A673 (cell line): ENCODE data around the gene OPTC. TPM values are rescaled to one million over a fixed set of nuclear protein-coding genes. Genes with fewer than 3 reads are reported as not detected.

Experiments
- BruUV-seq: library from RNA; stranded (reverse); fragments of 400-500 nt; replicated peaks from 2 replicates; lab custom pipeline; 2021; lab: Mats Ljungman, UMichigan
- CTCF ChIA-PET: fragments of 300-600 bp; sonication (Branson Sonifier 250); formaldehyde crosslinking; loops from one replicate; lab custom pipeline; 2022; ENCODE audit warnings: antibody characterized with exemption; lab: Charles Lee
- POLR2A ChIA-PET: fragments of 300-600 bp; sonication (Branson Sonifier 250); formaldehyde crosslinking; loops from one replicate; lab custom pipeline; 2022; ENCODE audit warnings: antibody characterized with exemption; ENCODE audit not compliant: low non-redundant PET; lab: Charles Lee
- DNase-seq: peaks from one replicate; pipeline ENCODE4 v3.0.0-alpha.2; 2015; ENCODE audit warnings: low spot score
- H3K27ac ChIP-seq: fragments of 200-600 bp; sonication (generic); 2 replicates; pipeline ENCODE4 v1.5.1; 2016; ENCODE audit warnings: mixed run types, low read depth, mild to moderate bottlenecking, mixed read lengths, antibody characterized with exemption, low read length; ENCODE audit not compliant: poor library complexity, severe bottlenecking
- H3K27me3 ChIP-seq: fragments of 200-600 bp; sonication (generic); replicated peaks from 2 replicates; pipeline ENCODE4 v1.6.1; 2017; ENCODE audit warnings: mixed run types, low read depth, mild to moderate bottlenecking, mixed read lengths, antibody characterized with exemption, low read length; ENCODE audit not compliant: insufficient read depth, poor library complexity
- H3K36me3 ChIP-seq: fragments of 200-600 bp; sonication (generic); 2 replicates; pipeline ENCODE4 v1.6.1; 2016; ENCODE audit warnings: mixed run types, mild to moderate bottlenecking, mixed read lengths, antibody characterized with exemption, low read length; ENCODE audit not compliant: insufficient read depth, poor library complexity, severe bottlenecking
- H3K4me1 ChIP-seq: fragments of 200-600 bp; sonication (generic); 2 replicates; pipeline ENCODE4 v1.6.1; 2017; ENCODE audit warnings: mixed run types, mild to moderate bottlenecking, mixed read lengths, antibody characterized with exemption, low read length; ENCODE audit not compliant: insufficient read depth, poor library complexity, severe bottlenecking
- H3K4me3 ChIP-seq: fragments of 200-600 bp; sonication (generic); 2 replicates; pipeline ENCODE4 v1.5.1; 2016; ENCODE audit warnings: low read depth, mixed run types, mild to moderate bottlenecking, mixed read lengths, low read length; ENCODE audit not compliant: poor library complexity, severe bottlenecking
- H3K9me3 ChIP-seq: fragments of 200-600 bp; sonication (generic); 2 replicates; pipeline ENCODE4 v1.6.1; 2016; ENCODE audit warnings: mixed run types, low read depth, mild to moderate bottlenecking, mixed read lengths, antibody characterized with exemption, low read length; ENCODE audit not compliant: poor library complexity, severe bottlenecking
- EZH2 ChIP-seq: fragments of 200-600 bp; sonication (generic); IDR thresholded peaks from 2 replicates; pipeline ENCODE4 v1.6.1; 2017; ENCODE audit warnings: borderline replicate concordance, low read depth, mild to moderate bottlenecking, mixed read lengths, antibody characterized with exemption, low read length; ENCODE audit not compliant: poor library complexity, severe bottlenecking
- intact Hi-C: fragments of 100-400 bp; cut with micrococcal nuclease; formaldehyde crosslinking; loops from one replicate; pipeline ENCODE4 v1.10.0; 2022; ENCODE audit not compliant: unreplicated experiment
- total RNA-seq: library from RNA; stranded (reverse); gene quantifications from 2 replicates; pipeline ENCODE4 v1.2.3, GENCODE V29; 2021
- TF ChIP-seq, protein P1 (sequence below): fragments of 300-800, 200-600 bp; sonication (generic); conservative IDR thresholded peaks from 2 replicates; pipeline ENCODE4 v1.5.1; 2017; ENCODE audit warnings: low read depth, mild to moderate bottlenecking, antibody characterized with exemption, low read length, moderate library complexity, mixed read lengths

The OPTC gene
- total RNA-seq, 1 experiment from 2014 or later: not detected

DNA sequence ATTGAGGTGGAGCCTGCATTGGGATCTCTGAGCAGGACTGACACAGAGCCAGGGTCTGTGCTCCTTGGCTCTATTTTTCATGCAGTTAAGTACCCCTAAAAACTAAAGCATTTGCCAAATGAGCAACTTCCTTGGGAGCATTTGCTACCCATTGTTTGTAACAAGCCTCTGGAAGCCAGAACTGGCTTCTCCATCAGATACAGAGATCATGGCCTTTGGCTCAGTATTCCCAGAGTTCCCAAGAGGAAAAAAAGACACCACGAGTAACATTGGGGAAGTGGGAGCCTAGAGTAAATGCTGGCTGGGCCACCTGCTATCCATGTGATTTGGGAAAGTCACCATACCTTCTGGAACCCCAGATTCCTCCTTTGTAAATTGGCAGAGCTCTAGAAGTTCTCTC, 44.8 kb downstream of the OPTC start:
- Histone ChIP-seq H3K27ac (no peak overlapping the region), H3K4me3 (no peak overlapping the region), H3K27me3 (no peaks in the 10 kb centered on the region), H3K4me1 (no peaks in the 10 kb centered on the region), H3K36me3 (no peaks in the 10 kb centered on the region), H3K9me3 (no peaks in the 10 kb centered on the region)
- TF ChIP-seq, protein P1, sequence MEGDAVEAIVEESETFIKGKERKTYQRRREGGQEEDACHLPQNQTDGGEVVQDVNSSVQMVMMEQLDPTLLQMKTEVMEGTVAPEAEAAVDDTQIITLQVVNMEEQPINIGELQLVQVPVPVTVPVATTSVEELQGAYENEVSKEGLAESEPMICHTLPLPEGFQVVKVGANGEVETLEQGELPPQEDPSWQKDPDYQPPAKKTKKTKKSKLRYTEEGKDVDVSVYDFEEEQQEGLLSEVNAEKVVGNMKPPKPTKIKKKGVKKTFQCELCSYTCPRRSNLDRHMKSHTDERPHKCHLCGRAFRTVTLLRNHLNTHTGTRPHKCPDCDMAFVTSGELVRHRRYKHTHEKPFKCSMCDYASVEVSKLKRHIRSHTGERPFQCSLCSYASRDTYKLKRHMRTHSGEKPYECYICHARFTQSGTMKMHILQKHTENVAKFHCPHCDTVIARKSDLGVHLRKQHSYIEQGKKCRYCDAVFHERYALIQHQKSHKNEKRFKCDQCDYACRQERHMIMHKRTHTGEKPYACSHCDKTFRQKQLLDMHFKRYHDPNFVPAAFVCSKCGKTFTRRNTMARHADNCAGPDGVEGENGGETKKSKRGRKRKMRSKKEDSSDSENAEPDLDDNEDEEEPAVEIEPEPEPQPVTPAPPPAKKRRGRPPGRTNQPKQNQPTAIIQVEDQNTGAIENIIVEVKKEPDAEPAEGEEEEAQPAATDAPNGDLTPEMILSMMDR: no peak
- no peak for TF ChIP-seq EZH2
- DNase-seq: no peak
- POLR2A ChIA-PET: interaction anchor here (0.6 kb wide), 1 partner anchor 63 kb away, joined by 4 read pairs; no protein-coding TSS in a partner anchor
- intact Hi-C loops: no loop called here
- CTCF ChIA-PET: no interaction called here
- BruUV-seq: no TSS peak

DNA sequence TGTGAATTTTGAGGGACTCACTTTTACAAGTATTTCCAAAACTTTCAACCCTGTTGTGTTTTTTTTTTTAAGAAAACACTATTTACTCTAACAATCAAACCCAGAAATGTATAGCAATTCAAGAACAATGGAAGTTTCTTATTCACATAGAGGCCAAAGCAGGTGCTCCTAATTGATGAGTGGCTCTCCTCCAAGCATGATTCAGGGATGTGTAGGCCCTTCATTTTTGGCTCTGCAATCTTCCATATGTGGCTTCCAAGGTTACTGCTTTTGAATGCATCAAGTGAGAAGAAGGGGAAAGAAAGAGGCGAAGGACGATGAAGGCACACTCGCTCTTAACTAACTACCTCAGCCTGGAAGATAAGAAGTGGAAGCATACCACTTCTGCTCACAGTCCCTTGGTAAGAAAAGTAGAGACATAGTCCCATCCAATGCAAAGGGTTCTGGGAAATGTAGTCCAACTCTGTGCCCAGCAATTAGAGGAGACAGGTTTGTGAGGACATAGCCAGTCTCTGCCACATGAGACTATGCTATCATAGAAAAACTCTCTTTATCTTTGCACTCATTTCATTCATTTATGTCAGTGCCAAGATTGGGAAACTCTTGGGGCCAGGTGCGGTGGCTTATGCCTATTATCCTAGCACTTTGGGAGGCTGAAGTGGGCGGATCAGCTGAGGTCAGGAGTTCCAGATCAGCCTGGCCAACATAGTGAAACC, 46.0 kb downstream of the OPTC start:
- Histone ChIP-seq H3K36me3 (no peaks in the 10 kb centered on the region), H3K4me3 (no peak overlapping the region), H3K9me3 (no peaks in the 10 kb centered on the region), H3K4me1 (no peaks in the 10 kb centered on the region), H3K27ac (no peak overlapping the region), H3K27me3 (no peaks in the 10 kb centered on the region)
- TF ChIP-seq, protein P1: no peak
- TF ChIP-seq EZH2: no peak
- no TSS peak for BruUV-seq
- intact Hi-C loops: loop anchor here (10.0 kb wide), 1 partner anchor 85 kb away; the partner anchor contains the start of gene ATP2B4
- ChIA-PET CTCF (interaction anchor here (0.6 kb wide), 1 partner anchor 273 kb away, joined by 5 read pairs; no protein-coding TSS in a partner anchor), POLR2A (no interaction called here)
- no peak for DNase-seq

DNA sequence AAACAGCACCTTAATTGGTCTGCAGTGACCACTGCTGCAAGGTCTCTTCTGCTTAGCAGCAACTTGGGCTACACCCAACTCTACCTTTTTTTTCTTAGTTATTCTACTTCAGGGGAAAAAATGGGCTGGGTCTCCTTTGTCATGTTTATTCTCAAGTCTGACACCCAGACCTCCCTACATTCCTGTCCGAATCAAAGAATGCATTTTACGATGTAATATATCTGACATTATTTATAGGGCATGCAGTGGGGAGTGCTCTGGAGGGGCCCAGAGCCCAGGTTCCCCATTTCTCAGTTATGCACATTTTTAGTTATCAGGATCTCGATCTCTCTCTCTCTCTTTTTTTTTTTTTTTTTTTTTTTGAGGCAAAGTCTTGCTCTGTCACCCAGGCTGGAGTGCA, 50.5 kb downstream of the OPTC start:
- no peak overlapping the region for H3K27ac ChIP-seq
- no peak for DNase-seq
- no peaks in the 10 kb centered on the region for H3K27me3 ChIP-seq
- no peak overlapping the region for H3K4me3 ChIP-seq
- no peaks in the 10 kb centered on the region for H3K9me3 ChIP-seq
- ChIA-PET CTCF (no interaction called here), POLR2A (no interaction called here)
- H3K4me1 ChIP-seq: peaks cover 32% of the 10 kb centered on the region
- no TSS peak for BruUV-seq
- TF ChIP-seq, protein P1: no peak
- no peak for TF ChIP-seq EZH2
- intact Hi-C loops: loop anchor here (10.0 kb wide), 1 partner anchor 80 kb away; the partner anchor contains the start of gene ATP2B4
- H3K36me3 ChIP-seq: no peaks in the 10 kb centered on the region
